WTC11 (cell line): ENCODE results near the gene TSPAN1.

ENCODE experiments used
- JUN ChIP-seq: sonication (generic); formaldehyde crosslinking; IDR thresholded peaks from 2 replicates; pipeline ENCODE4 v1.8.0; 2023; ENCODE audit warnings: mild to moderate bottlenecking, missing genetic modification reagents
- NFYB ChIP-seq: sonication (generic); formaldehyde crosslinking; conservative IDR thresholded peaks from 2 replicates; pipeline ENCODE4 v1.8.0; 2022; ENCODE audit warnings: low read depth, missing genetic modification reagents
- TEAD4 ChIP-seq: sonication (generic); formaldehyde crosslinking; IDR thresholded peaks from 2 replicates; pipeline ENCODE4 v1.8.0; 2022; ENCODE audit warnings: mild to moderate bottlenecking, missing genetic modification reagents
- TF ChIP-seq, protein P1 (sequence below): sonication (generic); formaldehyde crosslinking; IDR thresholded peaks from 2 replicates; pipeline ENCODE4 v1.8.1; 2022; ENCODE audit warnings: missing genetic modification reagents, borderline replicate concordance
- TF ChIP-seq, protein P2 (sequence below): fragments of 200-600 bp; IDR thresholded peaks from 2 replicates; pipeline ENCODE4 v1.8.0; 2022; ENCODE audit warnings: antibody characterized with exemption

DNA sequence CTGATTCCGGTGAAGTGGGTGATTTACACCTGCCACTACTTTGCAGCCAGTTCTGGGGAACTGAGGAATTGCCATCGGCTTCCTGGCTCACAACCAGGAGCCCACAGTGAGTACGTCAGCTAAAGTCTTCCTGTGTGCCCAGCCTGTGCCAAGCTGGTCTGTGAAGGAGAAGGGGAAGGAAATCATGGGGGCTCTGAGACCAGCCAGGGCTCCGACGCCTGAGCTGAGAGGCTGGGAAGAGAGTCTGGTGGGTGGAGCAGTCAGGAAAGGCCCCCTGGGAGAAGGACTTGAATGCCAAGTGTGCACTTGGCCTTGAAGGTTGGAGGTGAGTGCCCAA lies 29.5 kb downstream of the TSPAN1 start:
- TF ChIP-seq NFYB (CRISPR knock-in tag) (no peak), JUN (CRISPR knock-in tag) (no peak), TEAD4 (CRISPR knock-in tag) (no peak)
- TF ChIP-seq, protein P1, sequence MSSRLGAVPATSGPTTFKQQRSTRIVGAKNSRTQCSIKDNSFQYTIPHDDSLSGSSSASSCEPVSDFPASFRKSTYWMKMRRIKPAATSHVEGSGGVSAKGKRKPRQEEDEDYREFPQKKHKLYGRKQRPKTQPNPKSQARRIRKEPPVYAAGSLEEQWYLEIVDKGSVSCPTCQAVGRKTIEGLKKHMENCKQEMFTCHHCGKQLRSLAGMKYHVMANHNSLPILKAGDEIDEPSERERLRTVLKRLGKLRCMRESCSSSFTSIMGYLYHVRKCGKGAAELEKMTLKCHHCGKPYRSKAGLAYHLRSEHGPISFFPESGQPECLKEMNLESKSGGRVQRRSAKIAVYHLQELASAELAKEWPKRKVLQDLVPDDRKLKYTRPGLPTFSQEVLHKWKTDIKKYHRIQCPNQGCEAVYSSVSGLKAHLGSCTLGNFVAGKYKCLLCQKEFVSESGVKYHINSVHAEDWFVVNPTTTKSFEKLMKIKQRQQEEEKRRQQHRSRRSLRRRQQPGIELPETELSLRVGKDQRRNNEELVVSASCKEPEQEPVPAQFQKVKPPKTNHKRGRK (CRISPR knock-in tag), result no peak
- TF ChIP-seq, protein P2, sequence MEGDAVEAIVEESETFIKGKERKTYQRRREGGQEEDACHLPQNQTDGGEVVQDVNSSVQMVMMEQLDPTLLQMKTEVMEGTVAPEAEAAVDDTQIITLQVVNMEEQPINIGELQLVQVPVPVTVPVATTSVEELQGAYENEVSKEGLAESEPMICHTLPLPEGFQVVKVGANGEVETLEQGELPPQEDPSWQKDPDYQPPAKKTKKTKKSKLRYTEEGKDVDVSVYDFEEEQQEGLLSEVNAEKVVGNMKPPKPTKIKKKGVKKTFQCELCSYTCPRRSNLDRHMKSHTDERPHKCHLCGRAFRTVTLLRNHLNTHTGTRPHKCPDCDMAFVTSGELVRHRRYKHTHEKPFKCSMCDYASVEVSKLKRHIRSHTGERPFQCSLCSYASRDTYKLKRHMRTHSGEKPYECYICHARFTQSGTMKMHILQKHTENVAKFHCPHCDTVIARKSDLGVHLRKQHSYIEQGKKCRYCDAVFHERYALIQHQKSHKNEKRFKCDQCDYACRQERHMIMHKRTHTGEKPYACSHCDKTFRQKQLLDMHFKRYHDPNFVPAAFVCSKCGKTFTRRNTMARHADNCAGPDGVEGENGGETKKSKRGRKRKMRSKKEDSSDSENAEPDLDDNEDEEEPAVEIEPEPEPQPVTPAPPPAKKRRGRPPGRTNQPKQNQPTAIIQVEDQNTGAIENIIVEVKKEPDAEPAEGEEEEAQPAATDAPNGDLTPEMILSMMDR, result no peak
